A549 (cell line): ENCODE results near the gene ANK2. TPM values are rescaled to one million over a fixed set of nuclear protein-coding genes. Genes with fewer than 3 reads are reported as not detected.
"Not testable (repeated sequence)": the region's sequence is repeated elsewhere in the genome, so short reads cannot be mapped to it uniquely, and the experiment has no call there.

Source experiments
- ATAC-seq, 2 experiments: fragments of 200-7000 bp in 1 of 2; fragments of >200 bp in 1 of 2; cut with Nextera tagmentation in 1 of 2; cut with Tn5 transposase in 1 of 2; 3 replicates each; pipeline versions ENCODE4 v1.8.0 to v1.9.1; 2018 to 2020; ENCODE audit warnings: mild to moderate bottlenecking in 1 of 2, moderate library complexity in 1 of 2
- CTCF ChIA-PET: fragments of 300-600 bp; sonication (Branson Sonifier 250); formaldehyde crosslinking; extraction: SDS; loops from one replicate; lab custom pipeline; 2021; ENCODE audit warnings: antibody characterized with exemption, inconsistent platforms; lab: Yijun Ruan, JAX
- POLR2A ChIA-PET: fragments of 350-600 bp; formaldehyde crosslinking; extraction: SDS; loops from one replicate; lab custom pipeline; 2021; ENCODE audit warnings: antibody characterized with exemption, inconsistent platforms; lab: Yijun Ruan, JAX
- DNase-seq, 2 experiments: peaks; one replicate each; pipeline versions ENCODE4 v3.0.0 to v3.0.0-alpha.2; 2011 to 2016; ENCODE audit warnings: low read depth in 1 of 2, low spot score in 1 of 2
- FAIRE-seq: peaks from 2 replicates; lab custom pipeline; 2011; peaks lifted over from hg19 to GRCh38; lab: Jason Lieb, UNC
- H3K27ac ChIP-seq, 2 experiments: fragments of >200 bp; sonication (Bioruptor Twin); formaldehyde crosslinking; 3 replicates each; pipeline ENCODE4 v1.5.1; 2016 to 2017
- H3K4me1 ChIP-seq: fragments of >200 bp; sonication (Bioruptor Twin); formaldehyde crosslinking; 3 replicates; pipeline ENCODE4 v1.6.1; 2016
- H3K4me2 ChIP-seq: fragments of >200 bp; sonication (Bioruptor Twin); formaldehyde crosslinking; 3 replicates; pipeline ENCODE4 v1.6.1; 2016
- H3K4me3 ChIP-seq: fragments of >200 bp; sonication (Bioruptor Twin); formaldehyde crosslinking; 3 replicates; pipeline ENCODE4 v1.5.1; 2016
- H3K9me3 ChIP-seq: fragments of >200 bp; sonication (Bioruptor Twin); formaldehyde crosslinking; 3 replicates; pipeline ENCODE4 v1.6.1; 2016
- BCL3 ChIP-seq: fragments of >200 bp; sonication (Bioruptor Twin); formaldehyde crosslinking; IDR thresholded peaks from 3 replicates; pipeline ENCODE4 v1.6.1; 2016
- BHLHE40 ChIP-seq: IDR thresholded peaks from 2 replicates; pipeline ENCODE4 v1.6.1; 2012; ENCODE audit warnings: low read depth, low read length, inconsistent platforms
- CHD2 ChIP-seq: fragments of 150-350 bp; IDR thresholded peaks from 2 replicates; pipeline ENCODE4 v1.6.1; 2014; ENCODE audit warnings: low read length; ENCODE audit not compliant: partially characterized antibody
- EHF ChIP-seq: fragments of 250-450 bp; sonication (Bioruptor Pico); IDR thresholded peaks from 2 replicates; pipeline ENCODE4 v1.5.0; 2020; ENCODE audit warnings: mild to moderate bottlenecking
- EP300 ChIP-seq, 2 experiments: fragments of >200 bp; sonication (Bioruptor Twin); formaldehyde crosslinking; IDR thresholded peaks; 2 replicates in 1 of 2; 3 replicates in 1 of 2; pipeline ENCODE4 v1.6.1; 2016 to 2017
- ESRRA ChIP-seq: fragments of 150-350 bp; IDR thresholded peaks from 2 replicates; pipeline ENCODE4 v1.6.1; 2014; ENCODE audit warnings: mild to moderate bottlenecking, low read length, borderline replicate concordance
- HDAC2 ChIP-seq: fragments of 200-600 bp; sonication (generic); IDR thresholded peaks from 2 replicates; pipeline ENCODE4 v1.6.1; 2016
- JUN ChIP-seq, 2 experiments: fragments of >200 bp; sonication (Bioruptor Twin); formaldehyde crosslinking; IDR thresholded peaks; 2 replicates in 1 of 2; 3 replicates in 1 of 2; pipeline ENCODE4 v1.6.1; 2016 to 2017
- PHF8 ChIP-seq: fragments of 200-600 bp; sonication (generic); IDR thresholded peaks from 2 replicates; pipeline ENCODE4 v1.6.1; 2016; ENCODE audit warnings: low read depth, mild to moderate bottlenecking, antibody characterized with exemption, moderate library complexity, borderline replicate concordance
- POLR2AphosphoS2 ChIP-seq: conservative IDR thresholded peaks from 2 replicates; pipeline ENCODE4 v1.6.1; 2012; ENCODE audit warnings: low read length, improper control_type of control experiment, inconsistent platforms
- REST ChIP-seq: fragments of 200-600 bp; sonication (generic); IDR thresholded peaks from 2 replicates; pipeline ENCODE4 v1.6.1; 2016; ENCODE audit warnings: antibody characterized with exemption, mild to moderate bottlenecking, moderate library complexity
- RNF2 ChIP-seq: fragments of 200-600 bp; sonication (generic); IDR thresholded peaks from 2 replicates; pipeline ENCODE4 v1.6.1; 2016; ENCODE audit warnings: low read depth, mild to moderate bottlenecking, antibody characterized with exemption, moderate library complexity, borderline replicate concordance
- WGBS: methylation state at CpG from one replicate; pipeline ENCODE4 v1.1.6; 2017; ENCODE audit errors: missing lambda C conversion rate; 5-methylcytosine and 5-hydroxymethylcytosine counted together
- polyA plus RNA-seq, 4 experiments: library from polyadenylated mRNA; depleted of rRNA in 3 of 4; stranded (reverse); fragments of >200 nt; fragmentation: RNase III in 1 of 4; extraction: RNeasy Plus Mini Kit Qiagen cat#74134 plus additional on column Dnase treatment in 1 of 4; gene quantifications; 2 replicates in 3 of 4; 3 replicates in 1 of 4; pipeline ENCODE4 v1.2.3, GENCODE V29; 2011 to 2017
- TF ChIP-seq, protein P1 (sequence below): fragments of 450-650 bp; IDR thresholded peaks from 2 replicates; pipeline ENCODE4 v1.6.1; 2014; ENCODE audit warnings: antibody characterized with exemption
- TF ChIP-seq, protein P2 (sequence below): fragments of >200 bp; sonication (Bioruptor Twin); formaldehyde crosslinking; IDR thresholded peaks from 3 replicates; pipeline ENCODE4 v1.5.1; 2016

ANK2 gene
- polyA plus RNA-seq, 2 of the 4 experiments (the other 2 are of a cell fraction) = 1.4 to 3.1 TPM

DNA sequence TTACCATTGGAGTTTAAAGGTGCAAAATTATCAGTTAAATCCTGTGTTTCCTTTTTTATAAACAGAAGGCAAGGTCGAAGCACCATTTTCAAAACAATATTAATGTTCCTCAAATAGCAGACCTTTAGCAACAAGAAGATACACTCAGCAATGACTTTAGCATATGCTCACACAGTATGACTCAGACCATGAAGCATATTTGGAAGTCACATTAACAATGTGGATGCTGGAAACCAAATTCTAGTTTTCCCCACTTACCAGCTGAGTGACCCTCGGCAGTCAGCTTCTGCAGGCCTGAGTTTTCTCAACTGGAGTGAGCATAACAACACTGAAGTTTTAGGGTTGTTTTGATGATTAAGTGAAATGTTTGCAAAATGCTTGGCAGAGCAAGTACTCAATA is 130.5 kb downstream of the ANK2 start:
- Histone ChIP-seq H3K4me1 (no peaks in the 10 kb centered on the region), H3K4me3 (no peak overlapping the region), H3K4me2 (no peak overlapping the region), H3K27ac (no peak overlapping the region), H3K9me3 (no peaks in the 10 kb centered on the region)
- DNase-seq (no peak), FAIRE-seq (no peak), ATAC-seq (no peak)
- WGBS = 55% methylated on average over 2 of the region's 2 CpGs
- TF ChIP-seq PHF8 = no peak
- no peak for TF ChIP-seq BHLHE40
- ChIA-PET CTCF (no interaction called here), POLR2A (no interaction called here)

- FAIRE-seq (no peak), DNase-seq (no peak), ATAC-seq (no peak)
- no peak overlapping the region for H3K4me3 ChIP-seq
- 59% methylated on average over 11 of the region's 11 CpGs for WGBS
- POLR2A ChIA-PET = no interaction called here
- CTCF ChIA-PET = no interaction called here
- H3K9me3 ChIP-seq = no peaks in the 10 kb centered on the region
- H3K4me2 ChIP-seq = no peak overlapping the region
- TF ChIP-seq REST (peak; percentile 48; the same call in 1 of the 2 replicates), JUN (IDR thresholded peaks at IDR 0.05) (no peak)
- H3K27ac ChIP-seq = no peak overlapping the region
- H3K4me1 ChIP-seq = no peaks in the 10 kb centered on the region
Measured at GRCh38 chr4:113181289-113182007, 132.0 kb downstream of the ANK2 start.

GRCh38 chr4:113183032-113183605 is 133.7 kb downstream of the ANK2 start:
- TF ChIP-seq ESRRA = no peak
- TF ChIP-seq HDAC2 = no peak
- TF ChIP-seq EHF (CRISPR knock-in tag) = no peak
- no peak for TF ChIP-seq BCL3
- CTCF ChIA-PET = no interaction called here
- no peak for FAIRE-seq
- Histone ChIP-seq H3K4me3 (no peak overlapping the region), H3K9me3 (no peaks in the 10 kb centered on the region), H3K4me1 (no peaks in the 10 kb centered on the region), H3K4me2 (no peak overlapping the region), H3K27ac (no peak overlapping the region)
- WGBS = 30% methylated on average over 5 of the region's 5 CpGs
- DNase-seq = no peak
- ATAC-seq = no peak
- POLR2A ChIA-PET = no interaction called here

DNA sequence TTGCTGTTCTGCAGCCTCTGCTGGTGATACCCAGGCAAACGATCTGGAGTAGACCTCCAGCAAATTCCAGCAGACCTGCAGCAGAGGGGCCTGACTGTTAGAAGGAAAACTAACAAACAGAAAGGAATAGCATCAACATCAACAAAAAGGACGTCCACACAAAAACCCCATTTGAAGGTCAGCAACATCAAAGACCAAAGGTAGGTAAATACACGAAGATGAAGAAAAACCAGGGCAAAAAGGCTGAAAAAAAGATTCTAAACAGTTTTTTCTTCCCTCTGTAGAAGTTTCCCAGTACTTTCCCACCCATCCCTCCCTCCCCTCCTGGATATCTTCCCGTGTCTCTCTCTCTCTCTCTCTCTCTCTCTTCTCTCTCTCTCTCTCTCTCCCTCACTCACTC is 136.8 kb downstream of the ANK2 start:
- 16% methylated on average over 3 of the region's 4 CpGs for WGBS
- ATAC-seq, H3K9me3 ChIP-seq, POLR2A ChIA-PET, H3K4me1 ChIP-seq, DNase-seq, CTCF ChIA-PET, H3K4me3 ChIP-seq, H3K4me2 ChIP-seq, H3K27ac ChIP-seq, FAIRE-seq: not testable (repeated sequence)

DNA sequence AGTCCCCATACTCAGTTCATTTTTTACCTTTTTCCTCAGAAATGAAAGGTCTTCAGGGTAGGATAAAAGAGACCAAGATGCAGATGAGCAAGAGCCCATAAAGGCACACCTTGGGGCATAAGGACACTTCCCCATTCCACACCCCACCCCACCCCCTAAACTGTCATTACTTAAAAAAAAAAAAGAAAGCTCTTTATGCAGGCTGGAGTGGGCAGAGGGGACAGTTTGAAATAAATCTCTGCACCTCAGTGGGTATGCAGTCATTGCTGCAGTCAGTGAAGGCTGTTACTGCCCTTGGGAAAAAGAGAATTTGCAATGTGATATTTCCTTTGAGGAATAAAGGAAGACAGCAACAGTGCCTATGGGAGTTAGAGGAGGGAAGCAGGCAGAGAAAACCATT is 137.5 kb downstream of the ANK2 start:
- no peak for TF ChIP-seq JUN (IDR thresholded peaks at IDR 0.05)
- TF ChIP-seq, protein P1, sequence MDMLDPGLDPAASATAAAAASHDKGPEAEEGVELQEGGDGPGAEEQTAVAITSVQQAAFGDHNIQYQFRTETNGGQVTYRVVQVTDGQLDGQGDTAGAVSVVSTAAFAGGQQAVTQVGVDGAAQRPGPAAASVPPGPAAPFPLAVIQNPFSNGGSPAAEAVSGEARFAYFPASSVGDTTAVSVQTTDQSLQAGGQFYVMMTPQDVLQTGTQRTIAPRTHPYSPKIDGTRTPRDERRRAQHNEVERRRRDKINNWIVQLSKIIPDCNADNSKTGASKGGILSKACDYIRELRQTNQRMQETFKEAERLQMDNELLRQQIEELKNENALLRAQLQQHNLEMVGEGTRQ = no peak
- TF ChIP-seq POLR2AphosphoS2 = no peak
- TF ChIP-seq EP300 (IDR thresholded peaks at IDR 0.05) = no peak
- TF ChIP-seq, protein P2, sequence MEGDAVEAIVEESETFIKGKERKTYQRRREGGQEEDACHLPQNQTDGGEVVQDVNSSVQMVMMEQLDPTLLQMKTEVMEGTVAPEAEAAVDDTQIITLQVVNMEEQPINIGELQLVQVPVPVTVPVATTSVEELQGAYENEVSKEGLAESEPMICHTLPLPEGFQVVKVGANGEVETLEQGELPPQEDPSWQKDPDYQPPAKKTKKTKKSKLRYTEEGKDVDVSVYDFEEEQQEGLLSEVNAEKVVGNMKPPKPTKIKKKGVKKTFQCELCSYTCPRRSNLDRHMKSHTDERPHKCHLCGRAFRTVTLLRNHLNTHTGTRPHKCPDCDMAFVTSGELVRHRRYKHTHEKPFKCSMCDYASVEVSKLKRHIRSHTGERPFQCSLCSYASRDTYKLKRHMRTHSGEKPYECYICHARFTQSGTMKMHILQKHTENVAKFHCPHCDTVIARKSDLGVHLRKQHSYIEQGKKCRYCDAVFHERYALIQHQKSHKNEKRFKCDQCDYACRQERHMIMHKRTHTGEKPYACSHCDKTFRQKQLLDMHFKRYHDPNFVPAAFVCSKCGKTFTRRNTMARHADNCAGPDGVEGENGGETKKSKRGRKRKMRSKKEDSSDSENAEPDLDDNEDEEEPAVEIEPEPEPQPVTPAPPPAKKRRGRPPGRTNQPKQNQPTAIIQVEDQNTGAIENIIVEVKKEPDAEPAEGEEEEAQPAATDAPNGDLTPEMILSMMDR = no peak
- no peak for TF ChIP-seq CHD2
- TF ChIP-seq RNF2 = no peak
- no peak for TF ChIP-seq PHF8
- POLR2A ChIA-PET = no interaction called here
- Histone ChIP-seq H3K4me3 (no peak overlapping the region), H3K9me3 (no peaks in the 10 kb centered on the region), H3K4me2 (no peak overlapping the region), H3K27ac (no peak overlapping the region), H3K4me1 (no peaks in the 10 kb centered on the region)
- ATAC-seq (no peak), FAIRE-seq (no peak), DNase-seq (no peak)
- CTCF ChIA-PET = no interaction called here
